ENCODE measurements around the gene MAGI1.

Gene MAGI1

DNA sequence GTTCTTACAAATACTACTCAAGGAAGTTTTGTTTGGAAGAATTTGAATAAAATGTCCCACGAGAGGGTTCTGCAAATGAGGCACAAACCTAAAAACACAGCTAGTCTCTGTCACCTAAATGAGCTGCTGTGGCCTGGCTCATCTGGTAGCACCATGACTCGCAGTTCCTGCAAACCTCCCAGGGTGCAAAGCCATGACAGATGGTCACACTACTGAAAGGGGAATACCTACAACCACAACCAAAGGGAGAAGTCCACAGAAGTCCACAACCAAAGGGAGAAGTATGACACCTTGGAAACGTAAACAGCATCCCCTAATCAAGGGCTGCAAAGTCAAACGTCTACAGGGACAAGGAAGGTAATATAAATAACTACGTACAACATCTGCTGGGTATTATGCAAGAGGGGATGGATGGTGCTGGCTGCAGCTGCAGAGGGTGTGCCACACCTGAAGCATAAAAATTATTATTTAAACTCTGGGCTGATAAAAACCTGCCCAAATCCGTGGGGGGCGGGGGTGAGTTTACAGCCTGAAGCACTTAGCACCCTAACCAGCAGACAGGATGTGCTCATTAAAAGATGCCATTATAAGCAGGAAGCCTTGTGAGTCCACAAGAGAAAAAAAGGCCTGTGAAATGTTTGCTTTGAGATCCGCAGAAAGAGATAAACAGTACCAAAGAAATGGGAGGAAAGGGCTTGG lies 184.0 kb downstream of the MAGI1 start:
- TF ChIP-seq, protein P1, sequence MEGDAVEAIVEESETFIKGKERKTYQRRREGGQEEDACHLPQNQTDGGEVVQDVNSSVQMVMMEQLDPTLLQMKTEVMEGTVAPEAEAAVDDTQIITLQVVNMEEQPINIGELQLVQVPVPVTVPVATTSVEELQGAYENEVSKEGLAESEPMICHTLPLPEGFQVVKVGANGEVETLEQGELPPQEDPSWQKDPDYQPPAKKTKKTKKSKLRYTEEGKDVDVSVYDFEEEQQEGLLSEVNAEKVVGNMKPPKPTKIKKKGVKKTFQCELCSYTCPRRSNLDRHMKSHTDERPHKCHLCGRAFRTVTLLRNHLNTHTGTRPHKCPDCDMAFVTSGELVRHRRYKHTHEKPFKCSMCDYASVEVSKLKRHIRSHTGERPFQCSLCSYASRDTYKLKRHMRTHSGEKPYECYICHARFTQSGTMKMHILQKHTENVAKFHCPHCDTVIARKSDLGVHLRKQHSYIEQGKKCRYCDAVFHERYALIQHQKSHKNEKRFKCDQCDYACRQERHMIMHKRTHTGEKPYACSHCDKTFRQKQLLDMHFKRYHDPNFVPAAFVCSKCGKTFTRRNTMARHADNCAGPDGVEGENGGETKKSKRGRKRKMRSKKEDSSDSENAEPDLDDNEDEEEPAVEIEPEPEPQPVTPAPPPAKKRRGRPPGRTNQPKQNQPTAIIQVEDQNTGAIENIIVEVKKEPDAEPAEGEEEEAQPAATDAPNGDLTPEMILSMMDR (conservative IDR thresholded peaks at IDR 0.05; ENCODE audit: low read depth, low read length), result no peak
- H3K4me3 ChIP-seq (ENCODE audit: low read depth, low read length), result no peak overlapping the region
- DNase-seq (ENCODE audit: low read depth), result no peak

DNA sequence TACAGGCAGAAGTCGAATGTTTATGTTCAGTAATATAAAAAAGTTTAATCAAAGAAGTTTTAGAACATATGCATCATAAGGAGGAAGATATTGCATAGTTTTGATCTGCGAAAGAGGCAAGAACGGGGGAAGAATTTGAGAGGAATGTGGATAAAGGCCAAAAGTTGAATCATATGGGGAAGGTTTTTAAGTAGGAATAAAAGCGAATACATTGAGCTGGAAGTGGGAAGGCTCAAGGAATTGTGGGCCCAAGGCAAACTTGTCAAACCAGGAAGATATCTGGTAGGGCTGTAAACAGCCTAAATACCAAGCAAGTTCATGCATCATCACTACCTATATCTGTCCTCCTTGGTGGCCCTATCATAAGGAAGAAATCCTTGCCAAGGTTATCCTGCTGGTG lies 186.9 kb downstream of the MAGI1 start:
- H3K4me3 ChIP-seq (ENCODE audit: low read depth, low read length), result no peak overlapping the region
- peak; percentile 74 for DNase-seq (ENCODE audit: low read depth)
- TF ChIP-seq, protein P1 (conservative IDR thresholded peaks at IDR 0.05; ENCODE audit: low read depth, low read length), result no peak

DNA sequence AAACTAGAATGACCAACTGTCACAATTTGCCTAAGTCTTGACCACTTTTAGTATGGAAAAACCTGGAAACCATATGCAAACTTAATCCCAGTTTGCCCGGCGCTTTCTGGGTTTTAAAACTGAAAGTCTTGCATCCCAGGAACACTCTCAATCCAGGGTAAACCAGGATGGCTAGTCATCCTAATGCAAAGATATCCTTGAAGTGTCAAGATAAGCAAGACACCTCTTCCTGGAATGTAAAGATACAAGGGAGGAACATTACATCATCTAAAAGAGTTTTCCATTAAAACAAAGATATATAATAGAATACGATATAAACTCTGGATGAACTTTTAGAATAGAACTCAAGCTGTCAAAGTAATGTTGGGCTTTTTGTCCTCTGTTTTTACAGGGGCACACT lies 188.5 kb downstream of the MAGI1 start:
- no peak for DNase-seq (ENCODE audit: low read depth)
- TF ChIP-seq, protein P1 (conservative IDR thresholded peaks at IDR 0.05; ENCODE audit: low read depth, low read length), result no peak
- H3K4me3 ChIP-seq (ENCODE audit: low read depth, low read length), result no peak overlapping the region

DNA sequence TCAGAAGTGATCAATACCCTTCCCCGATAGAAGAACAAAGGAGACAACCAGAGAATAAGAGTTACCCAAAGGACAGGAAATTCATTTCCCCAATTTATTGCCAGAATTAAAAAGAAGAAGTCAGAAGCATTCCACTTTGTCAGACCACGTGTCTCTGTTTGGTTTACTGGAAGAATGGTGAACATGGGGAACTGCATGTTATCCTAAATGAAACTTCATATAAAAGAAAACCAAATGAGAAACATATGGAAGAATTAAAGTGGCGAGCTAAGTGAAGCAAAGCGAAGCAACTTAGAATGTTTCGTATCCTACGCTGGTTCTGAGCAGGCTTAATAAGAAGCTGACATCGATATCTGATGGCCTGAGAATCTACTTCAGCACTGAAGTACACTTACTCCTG lies 190.7 kb downstream of the MAGI1 start:
- TF ChIP-seq, protein P1 (conservative IDR thresholded peaks at IDR 0.05; ENCODE audit: low read depth, low read length), result no peak
- DNase-seq (ENCODE audit: low read depth), result no peak
- no peak overlapping the region for H3K4me3 ChIP-seq (ENCODE audit: low read depth, low read length)

DNA sequence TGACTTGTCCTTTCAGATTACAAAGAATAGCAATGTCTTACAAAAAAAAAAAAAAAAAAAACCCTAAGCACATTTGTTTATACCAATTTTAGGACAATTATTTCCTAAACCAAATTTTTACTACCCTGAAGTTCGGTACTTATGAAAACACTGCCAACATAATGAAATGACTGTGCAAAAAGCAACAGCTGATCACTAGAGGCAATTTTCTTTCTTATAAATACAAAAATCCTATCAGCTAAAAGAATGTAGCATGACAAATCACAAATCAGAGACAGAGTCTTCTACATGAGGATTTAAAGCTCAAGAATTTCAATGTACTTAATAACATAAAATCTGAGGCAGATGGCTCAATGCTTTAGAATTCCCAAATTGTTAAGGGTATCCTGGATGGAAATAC lies 191.8 kb downstream of the MAGI1 start:
- H3K4me3 ChIP-seq (ENCODE audit: low read depth, low read length), result no peak overlapping the region
- DNase-seq (ENCODE audit: low read depth), result no peak
- TF ChIP-seq, protein P1 (conservative IDR thresholded peaks at IDR 0.05; ENCODE audit: low read depth, low read length), result no peak

DNA sequence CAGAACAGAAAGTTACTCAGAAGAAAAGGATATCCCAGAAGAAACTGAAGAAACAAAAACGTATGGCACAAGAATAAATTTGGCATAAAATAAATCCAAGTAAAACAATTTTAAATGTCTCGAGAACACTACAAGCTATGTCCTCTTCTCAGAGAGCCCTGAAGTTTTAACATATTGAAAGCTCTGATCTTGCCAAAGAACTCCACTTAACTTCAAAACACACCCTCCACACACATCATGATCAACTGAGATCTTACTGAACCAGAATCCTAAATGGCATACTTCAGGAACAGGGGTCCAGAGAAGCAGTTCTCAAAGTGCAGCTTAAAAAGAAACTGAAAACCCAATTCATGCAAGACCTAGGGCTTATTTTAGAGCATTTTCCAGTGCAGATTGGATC lies 194.3 kb downstream of the MAGI1 start:
- H3K4me3 ChIP-seq (ENCODE audit: low read depth, low read length), result no peak overlapping the region
- TF ChIP-seq, protein P1 (conservative IDR thresholded peaks at IDR 0.05; ENCODE audit: low read depth, low read length), result no peak
- no peak for DNase-seq (ENCODE audit: low read depth)

DNA sequence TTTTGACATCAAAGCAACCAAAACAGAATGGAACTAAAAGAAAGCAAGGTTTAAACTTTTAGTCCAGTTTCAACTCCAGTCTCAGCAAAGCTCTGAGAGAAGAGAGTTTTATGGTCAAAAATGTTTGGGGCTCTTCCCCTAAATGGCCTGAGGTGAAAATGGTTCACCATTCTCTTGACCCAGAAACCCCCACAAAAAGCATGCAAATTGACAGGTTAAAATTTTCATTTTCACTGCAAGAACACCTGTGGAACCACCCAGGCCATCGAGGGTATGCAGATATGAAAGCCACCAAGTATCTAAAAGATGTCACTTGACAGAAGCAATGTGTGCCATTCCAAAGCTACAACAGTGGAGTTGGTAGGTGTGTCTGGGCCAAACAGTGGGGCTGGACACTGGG lies 195.0 kb downstream of the MAGI1 start:
- TF ChIP-seq, protein P1 (conservative IDR thresholded peaks at IDR 0.05; ENCODE audit: low read depth, low read length), result no peak
- no peak for DNase-seq (ENCODE audit: low read depth)

More for the DNA sequence above, 195.0 kb downstream of the MAGI1 start:
- no peak overlapping the region for H3K4me3 ChIP-seq (ENCODE audit: low read depth, low read length)

Measured in choroid plexus epithelial cell (primary cell).